HEK293 (cell line): ENCODE results near the gene EFEMP1.

Source experiments
- CTCF ChIA-PET: fragments of 350-600 bp; formaldehyde crosslinking; extraction: SDS; loops from one replicate; lab custom pipeline; 2021; ENCODE audit warnings: antibody characterized with exemption; lab: Yijun Ruan, JAX
- POLR2A ChIA-PET: fragments of 300-600 bp; formaldehyde crosslinking; extraction: SDS; loops from one replicate; lab custom pipeline; 2020; ENCODE audit warnings: antibody characterized with exemption, inconsistent platforms; lab: Yijun Ruan, JAX
- H3K27ac ChIP-seq: fragments of 200-500 bp; sonication (Bioruptor generic); 2 replicates; pipeline ENCODE4 v1.5.1; 2014; ENCODE audit warnings: low read depth, low read length, control low read depth, inconsistent platforms; ENCODE audit errors: extremely low read depth
- H3K36me3 ChIP-seq, 2 experiments: fragments of 200-500 bp in 1 of 2; sonication (Bioruptor generic) in 1 of 2; 1 replicate in 1 of 2; 2 replicates in 1 of 2; pipeline ENCODE4 v1.5.1; 2014 to 2017; ENCODE audit warnings: inconsistent platforms in 2 of 2, low read length in 2 of 2; ENCODE audit not compliant: control insufficient read depth in 2 of 2, insufficient read depth in 1 of 2
- H3K4me1 ChIP-seq: fragments of 200-500 bp; sonication (Bioruptor generic); 2 replicates; pipeline ENCODE4 v1.5.1; 2014; ENCODE audit warnings: mild to moderate bottlenecking, low read length, inconsistent platforms; ENCODE audit not compliant: control insufficient read depth, insufficient read depth
- H3K4me3 ChIP-seq: 2 replicates; pipeline ENCODE4 v1.5.1; 2011; ENCODE audit warnings: low read depth, mild to moderate bottlenecking, control low read depth, low read length, moderate library complexity
- H3K9me3 ChIP-seq: fragments of 200-500 bp; sonication (Bioruptor generic); 2 replicates; pipeline ENCODE4 v1.5.1; 2014; ENCODE audit warnings: low read depth, low read length, inconsistent platforms; ENCODE audit not compliant: control insufficient read depth, insufficient read depth
- BCL11B ChIP-seq: fragments of 450-650 bp; formaldehyde crosslinking; IDR thresholded peaks from 2 replicates; pipeline ENCODE4 v1.5.1; 2016; ENCODE audit warnings: low read depth, missing biosample characterization, missing genetic modification characterization
- GLI2 ChIP-seq: fragments of 450-650 bp; formaldehyde crosslinking; IDR thresholded peaks from 2 replicates; pipeline ENCODE4; 2017; ENCODE audit warnings: missing biosample characterization, missing genetic modification characterization, low read depth, borderline replicate concordance
- KLF16 ChIP-seq: fragments of 450-650 bp; formaldehyde crosslinking; IDR thresholded peaks from 2 replicates; pipeline ENCODE4 v1.5.1; 2017; ENCODE audit warnings: missing biosample characterization, missing genetic modification characterization
- PRDM10 ChIP-seq: fragments of 450-650 bp; formaldehyde crosslinking; IDR thresholded peaks from 2 replicates; pipeline ENCODE4 v1.5.1; 2016; ENCODE audit warnings: missing biosample characterization, missing genetic modification characterization
- REST ChIP-seq: fragments of 450-650 bp; formaldehyde crosslinking; IDR thresholded peaks from 2 replicates; pipeline ENCODE4 v1.5.1; 2016; ENCODE audit warnings: missing biosample characterization, missing genetic modification characterization
- SP3 ChIP-seq: fragments of 450-650 bp; formaldehyde crosslinking; IDR thresholded peaks from 2 replicates; pipeline ENCODE4 v1.5.1; 2016; ENCODE audit warnings: missing biosample characterization, missing genetic modification characterization
- ZBTB10 ChIP-seq: fragments of 450-650 bp; formaldehyde crosslinking; IDR thresholded peaks from 2 replicates; pipeline ENCODE4 v1.5.1; 2016; ENCODE audit warnings: missing biosample characterization, missing genetic modification characterization
- ZBTB20 ChIP-seq: fragments of 450-650 bp; formaldehyde crosslinking; IDR thresholded peaks from 2 replicates; pipeline ENCODE4 v1.5.1; 2016; ENCODE audit warnings: missing biosample characterization, missing genetic modification characterization
- ZFHX2 ChIP-seq: fragments of 450-650 bp; formaldehyde crosslinking; conservative IDR thresholded peaks from 2 replicates; pipeline ENCODE4 v1.5.1; 2016; ENCODE audit warnings: missing biosample characterization, missing genetic modification characterization
- ZNF140 ChIP-seq: fragments of 450-650 bp; formaldehyde crosslinking; IDR thresholded peaks from 2 replicates; pipeline ENCODE4 v1.5.1; 2016; ENCODE audit warnings: missing biosample characterization, missing genetic modification characterization
- ZNF202 ChIP-seq: fragments of 450-650 bp; formaldehyde crosslinking; IDR thresholded peaks from 2 replicates; pipeline ENCODE4 v1.5.1; 2016; ENCODE audit warnings: missing biosample characterization, missing genetic modification characterization, borderline replicate concordance
- ZNF211 ChIP-seq: fragments of 450-650 bp; formaldehyde crosslinking; IDR thresholded peaks from 2 replicates; pipeline ENCODE4 v1.5.1; 2016; ENCODE audit warnings: low read depth, missing biosample characterization, missing genetic modification characterization
- ZNF26 ChIP-seq: fragments of 450-650 bp; formaldehyde crosslinking; IDR thresholded peaks from 2 replicates; pipeline ENCODE4 v1.5.1; 2016; ENCODE audit warnings: missing biosample characterization, missing genetic modification characterization
- ZNF292 ChIP-seq: fragments of 450-650 bp; formaldehyde crosslinking; IDR thresholded peaks from 2 replicates; pipeline ENCODE4 v1.5.1; 2016; ENCODE audit warnings: low read depth, missing biosample characterization, missing genetic modification characterization, borderline replicate concordance
- ZNF324 ChIP-seq: fragments of 450-650 bp; formaldehyde crosslinking; IDR thresholded peaks from 2 replicates; pipeline ENCODE4 v1.5.1; 2016; ENCODE audit warnings: missing biosample characterization, missing genetic modification characterization
- ZNF354C ChIP-seq: fragments of 450-650 bp; formaldehyde crosslinking; IDR thresholded peaks from 2 replicates; pipeline ENCODE4 v1.5.1; 2016; ENCODE audit warnings: missing biosample characterization, missing genetic modification characterization, low read depth, borderline replicate concordance
- ZNF37A ChIP-seq: fragments of 450-650 bp; IDR thresholded peaks from 2 replicates; pipeline ENCODE4 v1.5.1; 2018; ENCODE audit warnings: missing biosample characterization, missing genetic modification characterization
- ZNF391 ChIP-seq: fragments of 450-650 bp; formaldehyde crosslinking; IDR thresholded peaks from 2 replicates; pipeline ENCODE4 v1.5.1; 2016; ENCODE audit warnings: low read depth, missing biosample characterization, missing genetic modification characterization, borderline replicate concordance
- ZNF398 ChIP-seq: fragments of 450-650 bp; formaldehyde crosslinking; IDR thresholded peaks from 2 replicates; pipeline ENCODE4 v1.5.1; 2017; ENCODE audit warnings: missing biosample characterization, missing genetic modification characterization
- ZNF404 ChIP-seq: fragments of 450-650 bp; formaldehyde crosslinking; IDR thresholded peaks from 2 replicates; pipeline ENCODE4 v1.5.1; 2017; ENCODE audit warnings: missing biosample characterization, missing genetic modification characterization
- ZNF521 ChIP-seq: fragments of 450-650 bp; formaldehyde crosslinking; IDR thresholded peaks from 2 replicates; pipeline ENCODE4 v1.5.1; 2017; ENCODE audit warnings: missing biosample characterization, mild to moderate bottlenecking, missing genetic modification characterization
- ZNF629 ChIP-seq: fragments of 450-650 bp; formaldehyde crosslinking; IDR thresholded peaks from 2 replicates; pipeline ENCODE4 v1.5.1; 2017; ENCODE audit warnings: missing biosample characterization, missing genetic modification characterization
- ZNF677 ChIP-seq: fragments of 450-650 bp; IDR thresholded peaks from 2 replicates; pipeline ENCODE4 v1.5.0; 2018; ENCODE audit warnings: missing biosample characterization, mild to moderate bottlenecking, missing genetic modification characterization, moderate library complexity
- ZSCAN16 ChIP-seq: fragments of 450-650 bp; formaldehyde crosslinking; IDR thresholded peaks from 2 replicates; pipeline ENCODE4 v1.5.1; 2016; ENCODE audit warnings: missing biosample characterization, missing genetic modification characterization

The EFEMP1 gene

GRCh38 chr2:55891671-55892094, 31.9 kb downstream of the EFEMP1 start:
- Histone ChIP-seq H3K9me3 (no peaks in the 10 kb centered on the region), H3K36me3 (no peaks in the 10 kb centered on the region), H3K4me3 (no peak overlapping the region), H3K27ac (no peak overlapping the region), H3K4me1 (no peaks in the 10 kb centered on the region; the same call in 1 of the 2 replicates)
- POLR2A ChIA-PET, result no interaction called here
- CTCF ChIA-PET, result interaction anchor here (0.6 kb wide), 1 partner anchor 45 kb away, joined by 3 read pairs; no protein-coding TSS in a partner anchor
- no peak for TF ChIP-seq ZNF677
- no peak for TF ChIP-seq ZNF292 (tag by site-specific recombination)
- TF ChIP-seq ZNF521, result no peak
- TF ChIP-seq BCL11B (tag by site-specific recombination), result no peak
- TF ChIP-seq KLF16, result no peak
- no peak for TF ChIP-seq ZNF37A (tag by site-specific recombination)
- TF ChIP-seq ZBTB20 (tag by site-specific recombination), result no peak
- no peak for TF ChIP-seq SP3 (tag by site-specific recombination)
- no peak for TF ChIP-seq ZNF354C (tag by site-specific recombination)
- TF ChIP-seq ZNF391 (tag by site-specific recombination), result no peak
- no peak for TF ChIP-seq ZNF404
- no peak for TF ChIP-seq ZNF629 (tag by site-specific recombination)
- no peak for TF ChIP-seq ZNF211 (tag by site-specific recombination)
- no peak for TF ChIP-seq ZNF324
- no peak for TF ChIP-seq ZNF26 (tag by site-specific recombination)
- no peak for TF ChIP-seq ZFHX2 (tag by site-specific recombination)
- no peak for TF ChIP-seq REST
- TF ChIP-seq GLI2 (tag by site-specific recombination), result no peak

- POLR2A ChIA-PET, result no interaction called here
- no peak for TF ChIP-seq ZNF398 (tag by site-specific recombination)
- TF ChIP-seq ZNF140 (tag by site-specific recombination), result no peak
- no peak for TF ChIP-seq ZSCAN16 (tag by site-specific recombination)
- TF ChIP-seq ZBTB10 (tag by site-specific recombination), result no peak
- TF ChIP-seq PRDM10, result no peak
- TF ChIP-seq ZNF202 (tag by site-specific recombination), result no peak
Observed at GRCh38 chr2:55888936-55889335, 34.6 kb downstream of the EFEMP1 start.

More at GRCh38 chr2:55888936-55889335, 34.6 kb downstream of the EFEMP1 start:
- H3K27ac ChIP-seq, result no peak overlapping the region
- no peaks in the 10 kb centered on the region for H3K9me3 ChIP-seq
- H3K36me3 ChIP-seq, result no peaks in the 10 kb centered on the region
- H3K4me1 ChIP-seq, result peaks cover 9% of the 10 kb centered on the region
- H3K4me3 ChIP-seq, result no peak overlapping the region
- CTCF ChIA-PET, result no interaction called here
